Measurements from ENCODE around the gene PEX26.
"Not testable (repeated sequence)": the region's sequence is repeated elsewhere in the genome, so short reads cannot be mapped to it uniquely, and the experiment has no call there.

The PEX26 gene

GRCh38 chr22:18040898-18041297 is 36.9 kb upstream of the PEX26 start:
- H3K4ac ChIP-seq (ENCODE audit: low read depth, low read length); H2AK5ac ChIP-seq (ENCODE audit: low read length); H3K79me1 ChIP-seq (ENCODE audit: low read length); H3K14ac ChIP-seq (ENCODE audit: low read length); H2BK120ac ChIP-seq (ENCODE audit: insufficient read depth, low read length, poor library complexity); H3K4me3 ChIP-seq (ENCODE audit: low read depth, low read length); H4K12ac ChIP-seq (ENCODE audit: low read depth, low read length); H3K4me1 ChIP-seq (ENCODE audit: control insufficient read depth in 1 of 2, insufficient read depth in 2 of 2, low read length in 2 of 2); H3K9ac ChIP-seq (ENCODE audit: low read length); H4K91ac ChIP-seq (ENCODE audit: low read depth, low read length); H3K27ac ChIP-seq (ENCODE audit: low read depth, low read length); H2BK12ac ChIP-seq (ENCODE audit: low read length); H3K27me3 ChIP-seq (ENCODE audit: insufficient read depth, low read length); H3K23ac ChIP-seq (ENCODE audit: low read length); H3K9me3 ChIP-seq (ENCODE audit: insufficient read depth, low read depth, low read length); H2BK5ac ChIP-seq (ENCODE audit: low read depth, low read length, poor library complexity); H3K79me2 ChIP-seq (ENCODE audit: control insufficient read depth, insufficient read depth, low read length, poor library complexity); H3K18ac ChIP-seq (ENCODE audit: low read length); H3K36me3 ChIP-seq (ENCODE audit: control insufficient read depth in 1 of 2, insufficient read depth in 2 of 2, low read length in 2 of 2); H3K4me2 ChIP-seq (ENCODE audit: low read length); DNase-seq; H2AFZ ChIP-seq (ENCODE audit: insufficient read depth, low read length, poor library complexity); H4K8ac ChIP-seq (ENCODE audit: low read depth, low read length): not testable (repeated sequence)
- no CpG with 5 or more reads among the region's 6 CpGs for WGBS (ENCODE audit: extremely low coverage, insufficient coverage, insufficient read length)

GRCh38 chr22:18042685-18043084 is 35.1 kb upstream of the PEX26 start:
- no CpG with 5 or more reads among the region's 6 CpGs for WGBS (ENCODE audit: extremely low coverage, insufficient coverage, insufficient read length)
- H3K14ac ChIP-seq (ENCODE audit: low read length): no peak overlapping the region
- no peaks in the 10 kb centered on the region for H3K36me3 ChIP-seq (ENCODE audit: control insufficient read depth in 1 of 2, insufficient read depth in 2 of 2, low read length in 2 of 2)
- no peak overlapping the region for H3K18ac ChIP-seq (ENCODE audit: low read length)
- H3K4ac ChIP-seq (ENCODE audit: low read depth, low read length): no peak overlapping the region
- no peak overlapping the region for H2AK5ac ChIP-seq (ENCODE audit: low read length)
- no peak overlapping the region for H2BK12ac ChIP-seq (ENCODE audit: low read length)
- no peaks in the 10 kb centered on the region for H3K79me2 ChIP-seq (ENCODE audit: control insufficient read depth, insufficient read depth, low read length, poor library complexity)
- H3K23ac ChIP-seq (ENCODE audit: low read length): no peak overlapping the region
- no peaks in the 10 kb centered on the region for H3K27me3 ChIP-seq (ENCODE audit: insufficient read depth, low read length)
- DNase-seq: peak; percentile 84 to 92
- H2AFZ ChIP-seq (ENCODE audit: insufficient read depth, low read length, poor library complexity): no peak overlapping the region
- H3K4me1 ChIP-seq (ENCODE audit: control insufficient read depth in 1 of 2, insufficient read depth in 2 of 2, low read length in 2 of 2): no peaks in the 10 kb centered on the region
- H3K4me2 ChIP-seq (ENCODE audit: low read length): no peak overlapping the region
- no peak overlapping the region for H4K8ac ChIP-seq (ENCODE audit: low read depth, low read length)
- no peak overlapping the region for H4K12ac ChIP-seq (ENCODE audit: low read depth, low read length)
- peaks cover 2% of the 10 kb centered on the region for H3K9me3 ChIP-seq (ENCODE audit: insufficient read depth, low read depth, low read length)
- H3K4me3 ChIP-seq (ENCODE audit: low read depth, low read length): no peak overlapping the region
- no peak overlapping the region for H2BK5ac ChIP-seq (ENCODE audit: low read depth, low read length, poor library complexity)
- no peak overlapping the region for H3K9ac ChIP-seq (ENCODE audit: low read length)
- H3K27ac ChIP-seq (ENCODE audit: low read depth, low read length): no peak overlapping the region
- H2BK120ac ChIP-seq (ENCODE audit: insufficient read depth, low read length, poor library complexity): no peak overlapping the region
- H3K79me1 ChIP-seq (ENCODE audit: low read length): no peaks in the 10 kb centered on the region
- H4K91ac ChIP-seq (ENCODE audit: low read depth, low read length): no peak overlapping the region

GRCh38 chr22:18044548-18045271 is 33.1 kb upstream of the PEX26 start:
- no peak overlapping the region for H2BK120ac ChIP-seq (ENCODE audit: insufficient read depth, low read length, poor library complexity)

GRCh38 chr22:18045794-18046193 is 32.0 kb upstream of the PEX26 start:
- Histone ChIP-seq H3K18ac (ENCODE audit: low read length) (no peak overlapping the region), H3K36me3 (ENCODE audit: control insufficient read depth in 1 of 2, insufficient read depth in 2 of 2, low read length in 2 of 2) (no peaks in the 10 kb centered on the region), H3K9me3 (ENCODE audit: insufficient read depth, low read depth, low read length) (peaks cover 2% of the 10 kb centered on the region), H3K79me1 (ENCODE audit: low read length) (no peaks in the 10 kb centered on the region), H3K27ac (ENCODE audit: low read depth, low read length) (no peak overlapping the region), H2AFZ (ENCODE audit: insufficient read depth, low read length, poor library complexity) (no peak overlapping the region), H3K23ac (ENCODE audit: low read length) (no peak overlapping the region), H3K4me3 (ENCODE audit: low read depth, low read length) (no peak overlapping the region), H3K9ac (ENCODE audit: low read length) (no peak overlapping the region), H2BK5ac (ENCODE audit: low read depth, low read length, poor library complexity) (no peak overlapping the region), H3K79me2 (ENCODE audit: control insufficient read depth, insufficient read depth, low read length, poor library complexity) (no peaks in the 10 kb centered on the region), H2BK120ac (ENCODE audit: insufficient read depth, low read length, poor library complexity) (no peak overlapping the region), H3K4me1 (ENCODE audit: control insufficient read depth in 1 of 2, insufficient read depth in 2 of 2, low read length in 2 of 2) (peaks cover 7 to 10% of the 10 kb centered on the region in 2 experiments), H3K4me2 (ENCODE audit: low read length) (no peak overlapping the region), H2BK12ac (ENCODE audit: low read length) (no peak overlapping the region), H4K91ac (ENCODE audit: low read depth, low read length) (no peak overlapping the region), H3K27me3 (ENCODE audit: insufficient read depth, low read length) (no peaks in the 10 kb centered on the region), H4K8ac (ENCODE audit: low read depth, low read length) (no peak overlapping the region), H2AK5ac (ENCODE audit: low read length) (no peak overlapping the region), H3K14ac (ENCODE audit: low read length) (no peak overlapping the region), H3K4ac (ENCODE audit: low read depth, low read length) (no peak overlapping the region), H4K12ac (ENCODE audit: low read depth, low read length) (no peak overlapping the region)
- WGBS (ENCODE audit: extremely low coverage, insufficient coverage, insufficient read length): no CpG with 5 or more reads among the region's 4 CpGs
- DNase-seq: no peak

More at GRCh38 chr22:18044548-18045271, 33.1 kb upstream of the PEX26 start:
- H3K14ac ChIP-seq (ENCODE audit: low read length): no peak overlapping the region
- no peak overlapping the region for H3K4me2 ChIP-seq (ENCODE audit: low read length)
- H3K79me2 ChIP-seq (ENCODE audit: control insufficient read depth, insufficient read depth, low read length, poor library complexity): no peaks in the 10 kb centered on the region
- no peak overlapping the region for H4K8ac ChIP-seq (ENCODE audit: low read depth, low read length)
- H2AFZ ChIP-seq (ENCODE audit: insufficient read depth, low read length, poor library complexity): no peak overlapping the region
- no peak overlapping the region for H2BK12ac ChIP-seq (ENCODE audit: low read length)
- no peak overlapping the region for H3K27ac ChIP-seq (ENCODE audit: low read depth, low read length)
- peaks cover 2% of the 10 kb centered on the region for H3K9me3 ChIP-seq (ENCODE audit: insufficient read depth, low read depth, low read length)
- peak in 1 of 2 donors; percentile 48 for DNase-seq
- no peaks in the 10 kb centered on the region for H3K36me3 ChIP-seq (ENCODE audit: control insufficient read depth in 1 of 2, insufficient read depth in 2 of 2, low read length in 2 of 2)
- no peak overlapping the region for H4K91ac ChIP-seq (ENCODE audit: low read depth, low read length)
- no peak overlapping the region for H3K9ac ChIP-seq (ENCODE audit: low read length)
- no peak overlapping the region for H3K18ac ChIP-seq (ENCODE audit: low read length)
- H3K23ac ChIP-seq (ENCODE audit: low read length): no peak overlapping the region
- no peaks in the 10 kb centered on the region for H3K27me3 ChIP-seq (ENCODE audit: insufficient read depth, low read length)
- H2AK5ac ChIP-seq (ENCODE audit: low read length): no peak overlapping the region
- no CpG with 5 or more reads among the region's 11 CpGs for WGBS (ENCODE audit: extremely low coverage, insufficient coverage, insufficient read length)
- no peak overlapping the region for H4K12ac ChIP-seq (ENCODE audit: low read depth, low read length)
- no peak overlapping the region for H2BK5ac ChIP-seq (ENCODE audit: low read depth, low read length, poor library complexity)
- no peaks in the 10 kb centered on the region for H3K4me1 ChIP-seq (ENCODE audit: control insufficient read depth in 1 of 2, insufficient read depth in 2 of 2, low read length in 2 of 2)
- no peak overlapping the region for H3K4ac ChIP-seq (ENCODE audit: low read depth, low read length)
- H3K79me1 ChIP-seq (ENCODE audit: low read length): no peaks in the 10 kb centered on the region
- no peak overlapping the region for H3K4me3 ChIP-seq (ENCODE audit: low read depth, low read length)

Data from trophoblast cell (in vitro differentiated cells and primary cell).